ENCODE results near the gene RDH16.
A peak's percentile ranks its signal among the peaks of the same experiment; 100 is the strongest.
"Not testable (repeated sequence)": the region's sequence is repeated elsewhere in the genome, so short reads cannot be mapped to it uniquely, and the experiment has no call there.

The RDH16 gene

DNA sequence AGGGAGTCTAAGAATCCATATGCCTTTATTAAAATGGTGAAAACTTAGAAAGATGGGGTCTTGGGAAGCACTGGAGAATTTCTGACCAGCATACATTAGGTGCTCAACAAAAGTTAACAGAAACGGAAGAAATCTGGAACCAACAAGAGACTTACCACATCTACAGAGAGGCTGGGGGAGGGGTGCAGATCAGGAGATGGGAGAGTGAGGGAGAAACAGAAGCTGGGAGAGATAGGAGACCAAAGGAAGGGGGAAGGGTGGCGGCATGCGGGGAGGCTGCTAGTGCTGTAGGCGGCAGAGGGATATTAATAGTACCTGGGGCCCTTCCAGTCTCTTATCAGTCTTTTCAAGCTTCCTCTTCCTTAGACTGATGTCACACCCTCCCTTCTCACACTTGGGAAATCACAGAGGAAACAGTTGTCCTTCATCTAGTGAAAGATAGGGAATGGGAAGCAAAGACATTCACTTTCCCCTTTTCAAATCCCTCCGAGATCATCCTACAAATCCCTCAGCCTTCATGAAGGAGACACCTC is 30.9 kb upstream of the RDH16 start:
- no peak for DNase-seq

DNA sequence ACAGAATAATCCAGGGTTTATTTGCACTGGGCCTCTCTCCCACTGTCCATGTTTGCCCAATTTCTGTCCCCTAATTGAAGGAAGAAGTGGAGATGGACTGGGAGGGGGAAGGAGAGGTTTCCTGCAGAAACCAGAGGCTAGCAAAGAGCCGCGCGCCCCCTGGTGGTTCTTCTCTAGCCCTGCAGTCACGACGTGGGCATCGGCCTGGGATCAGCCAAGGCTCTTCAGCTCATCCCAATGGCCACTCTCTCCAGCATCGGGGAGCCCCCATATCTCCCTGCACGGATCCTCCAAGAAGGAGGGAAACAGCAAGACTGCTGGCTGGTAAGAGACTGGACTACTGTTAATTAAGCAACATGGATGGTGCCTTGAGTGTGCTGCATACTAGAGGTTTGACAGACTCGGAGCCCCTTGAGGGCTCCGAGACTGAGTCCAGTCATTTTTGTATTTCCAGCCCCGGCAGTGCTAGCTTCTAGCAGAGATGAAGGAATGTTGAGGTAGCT is 30.2 kb upstream of the RDH16 start:
- peak; percentile 91 for DNase-seq

DNA sequence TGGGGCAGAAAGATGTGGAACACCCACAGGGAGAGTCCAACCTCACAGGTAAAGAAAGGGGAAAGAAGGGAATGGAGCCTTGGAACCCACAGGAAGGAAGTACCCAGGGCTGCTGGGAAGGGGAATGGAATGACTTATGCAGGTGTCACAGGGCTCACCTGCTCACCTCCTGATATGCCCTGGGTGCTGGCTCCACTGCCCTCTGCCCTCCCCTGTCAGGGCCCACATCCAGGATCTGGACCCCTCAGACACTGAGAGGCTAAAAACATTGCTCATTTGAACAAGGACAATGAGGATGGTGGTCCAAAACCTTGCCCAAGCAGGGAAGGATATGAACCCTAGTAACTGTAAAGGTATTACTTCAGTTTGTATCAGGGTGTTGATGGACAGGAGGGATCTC is 29.6 kb upstream of the RDH16 start:
- DNase-seq: no peak

DNA sequence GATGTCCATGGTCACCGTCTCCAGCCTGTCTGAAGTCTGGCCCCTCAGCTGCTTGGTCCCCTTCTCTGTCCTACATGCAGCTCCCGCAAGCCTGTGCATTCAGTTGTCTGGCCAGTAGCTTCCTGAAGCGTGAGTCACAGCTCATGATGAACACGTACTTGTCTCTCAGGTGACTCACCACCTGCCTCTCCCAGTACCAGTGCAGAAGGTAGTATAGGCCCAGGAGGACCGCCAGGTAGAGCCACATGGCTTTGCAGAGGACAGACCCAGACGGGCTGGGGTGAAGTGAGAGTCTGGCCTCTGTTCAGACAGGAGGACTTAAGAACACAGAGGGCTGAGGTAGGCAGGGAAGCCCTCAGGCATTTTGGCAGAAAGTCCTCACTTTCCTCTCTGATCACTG is 28.3 kb upstream of the RDH16 start:
- peak; percentile 98 for DNase-seq

DNA sequence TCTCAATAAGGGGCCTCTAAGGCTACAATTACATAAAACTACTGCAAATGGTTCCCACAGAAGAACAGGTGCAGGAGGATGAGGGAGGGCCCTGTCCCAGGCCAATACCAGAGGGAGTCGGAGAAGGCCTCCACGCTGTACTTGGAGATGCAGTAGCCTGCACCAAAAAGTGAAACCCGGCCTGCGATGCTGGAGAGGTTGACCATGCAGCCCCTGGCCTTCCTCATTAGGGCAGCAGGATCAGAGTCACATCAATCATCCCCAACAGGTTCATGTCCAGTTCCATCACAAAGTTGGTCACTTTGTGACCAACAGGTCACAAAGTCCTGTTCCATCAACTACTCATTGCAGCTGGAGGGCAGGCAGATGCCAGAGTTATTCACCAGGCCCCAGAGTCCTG is 26.0 kb upstream of the RDH16 start:
- no peak for DNase-seq

DNA sequence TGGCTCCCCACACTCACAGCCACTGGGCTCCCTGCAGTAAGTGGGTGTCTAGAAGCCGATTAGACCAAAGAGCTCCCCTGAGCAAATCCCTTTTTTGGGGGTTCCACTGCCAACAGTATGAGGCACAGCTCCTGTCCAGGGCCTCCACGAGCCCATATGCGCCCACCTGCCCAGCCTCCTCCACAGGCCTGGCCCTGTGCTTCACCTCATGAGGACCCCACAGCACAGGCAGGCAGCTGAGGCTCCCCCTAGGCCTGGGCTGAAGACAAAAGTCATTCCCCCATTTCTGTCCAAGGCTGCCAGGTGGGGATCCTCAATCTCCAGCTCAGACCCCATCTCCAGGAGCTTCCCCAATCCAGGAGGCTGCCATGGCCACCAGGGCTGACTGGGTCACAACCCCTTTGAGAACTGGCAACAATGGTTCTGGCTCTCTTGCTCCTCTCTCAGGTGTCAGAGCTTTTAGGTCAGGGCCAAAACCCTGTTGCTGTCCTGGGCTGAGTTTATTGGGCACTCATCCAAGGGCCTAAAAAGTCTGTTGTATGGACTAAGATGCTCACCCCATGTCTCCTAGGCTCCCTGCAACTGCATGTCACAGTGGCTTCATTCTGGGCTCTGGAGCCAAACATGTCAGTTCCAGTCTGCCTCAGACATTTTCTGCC is 25.3 kb upstream of the RDH16 start:
- DNase-seq: not testable (repeated sequence)

DNA sequence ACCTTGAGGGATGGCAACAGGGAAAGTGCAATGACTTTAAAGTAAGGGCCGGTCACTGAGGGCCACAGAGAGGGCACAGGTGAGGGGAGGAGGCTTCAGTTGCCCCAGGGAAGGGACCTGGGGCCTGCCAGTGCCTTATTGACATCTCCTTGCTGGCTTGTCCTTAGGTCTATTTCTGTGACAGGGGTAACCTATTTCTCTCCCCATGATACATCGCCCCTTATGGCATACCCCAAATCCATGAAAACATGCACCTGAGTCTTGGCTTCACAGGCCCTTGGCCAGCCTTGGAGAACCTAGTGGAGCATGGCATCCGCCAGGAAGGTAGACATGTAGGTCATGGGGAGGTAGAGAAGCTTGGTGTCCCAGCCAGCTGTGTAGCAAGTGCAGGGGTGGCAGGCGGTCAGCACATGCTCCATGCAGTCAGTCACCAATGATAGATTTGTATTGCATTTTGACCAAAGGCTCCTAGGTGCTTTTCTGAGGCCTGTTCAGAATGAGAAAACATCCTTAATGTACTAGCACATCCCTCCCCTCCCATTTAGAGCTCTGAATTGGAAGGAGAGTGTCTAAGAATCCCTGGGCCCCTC is 23.6 kb upstream of the RDH16 start:
- DNase-seq: no peak

DNA sequence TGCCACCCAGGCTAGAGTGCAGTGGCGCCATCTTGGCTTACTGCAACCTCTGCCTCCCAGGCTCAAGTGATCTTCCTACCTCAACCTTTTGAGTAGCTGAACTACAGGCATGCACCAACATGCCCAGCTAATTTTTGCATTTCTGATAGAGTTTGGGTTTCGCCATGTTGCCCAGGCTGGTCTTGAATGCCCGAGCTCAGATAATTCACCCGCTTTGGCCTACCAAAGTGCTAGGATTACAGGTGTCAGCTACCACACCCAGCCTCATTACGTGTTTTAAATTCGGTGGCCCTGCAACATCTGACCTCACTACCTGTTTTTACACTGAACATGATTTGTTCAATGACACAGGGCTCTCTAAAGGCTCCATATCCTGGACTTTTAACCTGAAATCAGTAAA is 22.9 kb upstream of the RDH16 start:
- no peak for DNase-seq

DNA sequence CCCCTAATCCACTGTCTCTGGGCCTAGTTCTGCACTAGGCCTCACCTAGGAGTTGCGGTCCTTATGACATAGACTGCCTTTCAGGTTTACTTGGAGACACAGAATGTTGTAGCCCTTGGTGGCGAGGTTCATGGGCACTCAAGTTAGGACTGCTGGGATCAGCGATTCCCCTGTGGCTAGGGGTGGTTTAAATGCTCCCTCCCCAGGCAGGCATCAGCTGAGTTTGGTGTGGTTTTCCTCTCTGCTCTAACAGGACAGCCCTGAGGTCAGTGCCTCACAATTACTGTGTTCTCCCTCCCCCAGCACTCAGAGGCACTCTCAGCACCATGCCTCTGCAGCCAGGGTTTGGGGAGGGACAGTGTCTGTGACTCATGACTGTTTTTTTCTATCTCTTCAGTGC is 22.2 kb upstream of the RDH16 start:
- DNase-seq: no peak

DNA sequence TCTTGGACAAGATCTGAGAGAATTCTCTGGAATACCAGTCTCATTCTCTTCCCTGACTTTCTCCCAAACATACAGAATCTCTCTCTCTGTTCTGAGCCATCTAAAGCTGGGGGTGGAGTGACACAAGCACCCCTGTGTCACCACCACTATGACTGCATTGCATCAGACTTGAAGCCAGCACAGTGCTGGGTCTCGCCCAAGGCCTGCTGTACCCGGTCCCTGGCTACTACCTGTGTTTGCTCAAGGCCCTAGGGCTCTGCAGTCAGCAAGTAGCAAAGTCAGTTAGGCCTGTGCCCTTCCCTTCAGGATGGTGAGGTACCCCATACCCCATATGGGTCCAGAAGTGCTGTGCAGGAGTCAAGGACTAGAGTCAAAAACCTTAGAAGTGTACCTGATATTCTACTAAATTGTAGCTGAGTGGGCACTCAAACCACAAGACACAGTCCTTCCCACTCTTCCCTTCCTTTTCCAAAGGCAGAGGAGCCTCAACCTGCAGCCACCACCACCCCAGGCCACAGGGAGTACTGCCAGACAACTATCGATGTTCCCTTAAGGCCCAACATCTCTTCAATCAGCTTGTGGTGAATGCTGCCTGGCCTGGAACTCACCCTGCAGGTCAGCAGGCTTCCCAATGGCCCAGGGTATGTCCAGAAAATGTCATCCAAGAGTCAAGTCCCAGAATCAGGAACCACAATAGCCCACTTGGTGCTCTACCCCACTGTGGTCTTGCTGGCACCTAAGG is 21.2 kb upstream of the RDH16 start:
- no peak for DNase-seq

DNA sequence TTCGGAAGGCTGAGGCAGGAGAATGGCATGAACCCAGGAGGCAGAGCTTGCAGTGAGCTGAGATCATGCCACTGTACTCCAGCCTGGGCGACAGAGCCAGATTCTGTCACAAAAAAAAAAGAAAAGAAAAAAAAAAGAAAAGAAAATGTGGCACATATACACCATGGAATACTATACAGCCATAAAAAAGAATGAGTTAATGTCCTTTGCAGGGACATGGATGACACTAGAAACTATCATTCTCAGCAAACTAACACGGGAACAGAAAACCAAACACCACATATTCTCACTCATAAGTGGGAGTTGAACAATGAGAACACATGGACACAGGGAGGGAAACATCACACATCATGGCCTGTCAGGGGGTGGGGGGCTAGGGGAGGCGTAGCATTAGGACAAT is 20.0 kb upstream of the RDH16 start:
- not testable (repeated sequence) for DNase-seq

DNA sequence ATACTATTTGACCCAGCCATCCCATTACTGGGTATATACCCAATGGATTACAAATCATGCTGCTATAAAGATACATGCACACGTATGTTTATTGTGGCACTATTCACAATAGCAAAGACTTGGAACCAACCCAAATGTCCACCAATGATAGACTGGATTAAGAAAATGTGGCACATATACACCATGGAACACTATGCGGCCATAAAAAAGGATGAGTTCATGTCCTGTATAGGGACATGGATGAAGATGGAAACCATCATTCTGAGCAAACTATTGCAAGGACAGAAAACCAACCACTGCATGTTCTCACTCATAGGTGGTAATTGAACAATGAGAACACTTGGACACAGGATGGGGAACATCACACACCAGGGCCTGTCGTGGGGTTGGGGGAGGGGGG is 16.8 kb upstream of the RDH16 start:
- not testable (repeated sequence) for DNase-seq

DNA sequence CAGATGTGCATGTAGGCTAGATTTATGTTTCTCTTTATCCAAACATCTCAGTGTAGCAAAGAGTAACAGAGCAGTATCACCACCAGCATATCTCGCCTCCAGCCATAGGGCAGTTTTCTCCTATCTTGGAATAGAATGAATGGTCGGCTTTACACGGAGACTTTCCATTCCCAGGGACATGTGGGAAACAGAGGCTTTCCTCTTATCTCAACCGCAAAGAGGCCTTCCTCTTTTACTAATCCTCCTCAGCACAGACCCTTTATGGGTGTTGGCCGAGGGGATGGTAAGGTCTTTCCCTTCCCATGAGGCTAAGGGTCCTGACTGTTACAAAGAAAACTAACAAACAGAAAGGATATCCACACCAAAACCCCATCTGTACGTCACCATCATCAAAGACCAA is 11.5 kb upstream of the RDH16 start:
- DNase-seq: not testable (repeated sequence)

DNA sequence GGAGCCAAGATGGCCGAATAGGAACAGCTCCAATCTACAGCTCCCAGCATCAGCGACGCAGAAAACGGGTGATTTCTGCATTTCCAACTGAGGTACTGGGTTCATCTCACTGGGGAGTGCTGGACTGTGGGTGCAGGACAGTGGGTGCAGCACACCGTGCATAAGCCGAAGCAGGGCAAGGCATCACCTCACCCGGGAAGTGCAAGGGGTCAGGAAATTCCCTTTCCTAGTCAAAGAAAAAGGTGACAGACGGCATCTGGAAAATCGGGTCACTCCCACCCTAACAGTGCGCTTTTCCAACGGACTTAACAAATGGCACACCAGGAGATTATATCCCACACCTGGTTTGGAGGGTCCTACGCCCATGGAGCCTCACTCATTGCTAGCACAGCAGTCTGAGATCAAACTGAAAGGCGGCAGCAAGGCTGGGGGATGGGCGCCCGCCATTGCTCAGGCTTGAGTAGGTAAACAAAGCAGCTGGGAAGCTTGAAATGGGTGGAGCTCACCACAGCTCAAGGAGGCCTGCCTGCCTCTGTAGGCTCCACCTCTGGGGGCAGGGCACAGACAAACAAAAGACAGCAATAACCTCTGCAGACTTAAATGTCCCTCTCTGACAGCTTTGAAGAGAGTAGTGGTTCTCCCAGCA is 8.7 kb upstream of the RDH16 start:
- DNase-seq: peak; percentile 82

DNA sequence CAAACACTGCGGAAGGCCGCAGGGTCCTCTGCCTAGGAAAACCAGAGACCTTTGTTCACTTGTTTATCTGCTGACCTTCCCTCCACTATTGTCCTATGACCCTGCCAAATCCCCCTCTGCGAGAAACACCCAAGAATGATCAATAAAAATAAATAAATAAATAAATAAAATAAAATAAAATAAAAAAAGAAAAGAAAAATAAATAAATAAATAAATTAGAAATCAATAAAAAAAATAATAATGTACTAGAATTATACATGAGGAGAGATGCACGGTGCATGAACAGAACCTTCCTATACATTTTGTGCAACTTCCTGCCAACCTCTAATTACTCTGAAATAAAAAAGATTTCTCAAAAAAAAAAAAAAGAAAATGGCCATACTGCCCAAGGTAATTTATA is 7.7 kb upstream of the RDH16 start:
- DNase-seq: not testable (repeated sequence)

DNA sequence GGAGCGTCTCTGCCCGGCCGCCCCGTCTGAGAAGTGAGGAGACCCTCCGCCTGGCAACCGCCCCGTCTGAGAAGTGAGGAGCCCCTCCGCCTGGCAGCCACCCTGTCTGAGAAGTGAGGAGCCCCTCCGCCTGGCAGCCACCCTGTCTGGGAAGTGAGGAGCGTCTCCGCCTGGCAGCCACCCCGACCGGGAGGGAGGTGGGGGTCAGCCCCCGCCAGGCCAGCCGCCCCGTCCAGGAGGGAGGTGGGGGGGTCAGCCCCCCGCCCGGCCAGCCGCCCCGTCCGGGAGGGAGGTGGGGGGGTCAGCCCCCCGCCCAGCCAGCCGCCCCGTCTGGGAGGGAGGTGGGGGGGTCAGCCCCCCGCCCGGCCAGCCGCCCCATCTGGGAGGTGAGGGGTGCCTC is 6.1 kb upstream of the RDH16 start:
- DNase-seq: not testable (repeated sequence)

DNA sequence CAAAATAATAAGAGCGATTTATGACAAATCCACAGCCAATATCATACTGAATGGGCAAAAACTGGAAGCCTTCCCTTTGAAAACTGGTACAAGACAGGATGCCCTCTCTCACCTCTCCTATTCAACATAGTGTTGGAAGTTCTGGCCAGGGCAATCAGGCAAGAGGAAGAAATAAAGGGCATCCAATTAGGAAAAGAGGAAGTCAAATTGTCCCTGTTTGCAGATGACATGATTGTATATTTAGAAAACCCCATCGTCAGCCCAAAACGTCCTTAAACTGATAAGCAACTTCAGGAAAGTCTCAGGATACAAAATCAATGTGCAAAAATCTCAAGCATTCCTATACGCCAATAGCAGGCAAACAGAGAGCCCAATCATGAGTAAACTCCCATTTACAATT is 4.8 kb upstream of the RDH16 start:
- DNase-seq: not testable (repeated sequence)

DNA sequence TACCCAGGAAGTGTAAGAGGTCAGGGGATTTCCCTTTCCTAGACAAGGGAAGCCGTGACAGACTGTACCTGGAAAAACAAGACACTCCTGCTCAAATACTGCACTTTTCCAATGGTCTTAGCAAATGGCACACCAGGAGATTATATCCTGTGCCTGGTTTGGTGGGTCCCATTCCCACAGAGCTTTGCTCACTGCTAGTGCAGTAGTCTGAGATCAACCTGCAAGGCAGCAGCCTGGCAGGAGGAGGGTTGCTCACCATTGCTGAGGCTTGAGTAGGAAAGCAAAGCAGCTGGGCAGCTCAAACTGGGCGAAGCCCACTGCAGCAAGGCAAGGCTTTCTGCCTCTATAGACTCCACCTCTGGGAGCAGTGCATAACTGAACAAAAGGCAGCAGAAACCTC is 1.0 kb upstream of the RDH16 start:
- DNase-seq: no peak

DNA sequence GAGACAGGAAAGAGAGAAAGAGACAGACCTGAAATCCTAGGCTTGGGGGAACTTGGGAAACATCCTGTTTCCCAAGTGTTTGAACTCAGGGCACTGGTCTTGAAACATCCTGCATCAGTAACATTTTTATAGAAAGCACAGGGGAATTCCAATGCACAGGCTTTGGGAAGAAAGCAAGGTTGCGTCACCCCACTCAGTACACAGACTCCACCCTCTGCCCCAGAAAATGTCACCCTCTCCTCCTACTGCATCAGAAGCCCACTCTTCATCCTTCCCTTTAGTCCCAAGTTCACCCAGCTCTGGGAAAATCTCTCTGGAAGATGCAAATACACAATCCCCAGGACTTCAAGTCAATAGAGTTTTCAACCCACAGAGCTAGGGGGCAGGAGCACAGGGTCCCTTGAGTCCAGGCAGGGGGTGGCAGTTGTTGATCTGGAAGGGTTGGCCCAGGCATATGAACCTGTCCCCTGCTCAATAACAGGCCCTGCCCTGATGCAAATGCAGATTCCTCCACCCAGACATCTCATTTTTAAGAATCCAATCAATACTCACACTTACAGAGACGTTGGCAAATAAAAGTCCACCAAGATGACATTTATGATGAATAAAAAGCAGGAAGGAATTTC is 1.7 kb downstream of the RDH16 start:
- DNase-seq: no peak

DNA sequence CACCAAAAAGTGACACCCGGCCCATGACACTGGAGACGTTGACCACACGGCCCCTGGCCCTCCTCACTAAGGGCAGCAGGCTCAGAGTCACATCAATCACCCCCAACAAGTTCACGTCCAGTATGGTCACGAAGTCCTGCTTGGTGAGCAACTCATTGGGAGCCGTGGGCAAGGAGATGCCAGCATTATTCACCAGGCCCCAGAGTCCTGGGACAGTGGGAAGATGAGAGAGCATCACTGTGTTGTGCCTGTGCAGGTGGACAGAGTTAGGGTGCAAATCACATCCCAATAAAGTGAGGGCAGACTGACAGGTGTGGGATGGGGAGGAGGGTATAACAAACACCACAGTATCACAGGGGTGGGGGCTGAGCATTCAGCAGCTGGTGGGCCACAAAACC is 2.5 kb downstream of the RDH16 start:
- DNase-seq: no peak

DNA sequence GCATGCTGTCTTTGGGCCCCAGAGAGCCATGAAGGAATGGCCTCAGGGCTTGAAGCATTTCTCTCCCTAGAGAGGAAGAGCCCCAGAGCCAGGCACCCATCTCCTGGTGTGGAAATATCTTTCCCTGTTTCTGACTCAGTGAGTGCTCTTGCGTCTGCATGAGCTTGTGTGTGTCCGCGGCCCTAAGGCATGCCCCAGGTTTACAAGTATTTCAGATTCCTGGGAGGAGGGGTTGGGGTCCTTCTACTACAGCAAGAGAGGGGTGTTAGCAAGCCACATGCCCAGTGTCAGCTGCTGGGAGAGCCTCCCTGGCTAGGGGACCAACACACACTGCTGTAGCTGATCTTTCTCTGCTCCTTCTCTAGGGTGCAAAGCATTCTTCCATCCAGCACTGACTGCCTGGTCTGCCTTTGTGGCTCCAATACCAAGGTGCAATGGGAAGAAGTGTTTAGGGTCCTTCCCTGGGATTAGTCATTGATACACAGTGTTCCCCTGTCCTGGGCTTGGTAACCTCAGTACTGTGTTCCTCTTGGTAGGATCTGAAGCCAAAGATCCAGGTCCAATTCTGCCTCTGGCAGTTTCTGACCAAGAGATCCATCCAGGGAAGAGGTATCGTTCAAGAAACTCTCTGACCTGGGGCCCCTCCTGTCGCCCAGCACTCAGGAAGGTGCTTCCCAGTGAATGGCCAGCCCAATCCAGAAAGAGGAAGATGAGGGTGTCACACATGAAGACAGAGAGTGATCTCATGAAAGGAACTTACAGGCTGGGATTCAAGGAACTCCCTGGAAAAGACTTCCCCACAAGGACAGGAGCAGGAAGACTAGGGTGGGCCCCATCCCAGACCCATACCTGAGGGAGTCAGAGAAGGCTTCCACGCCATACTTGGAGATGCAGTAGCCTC is 3.1 kb downstream of the RDH16 start:
- no peak for DNase-seq

DNA sequence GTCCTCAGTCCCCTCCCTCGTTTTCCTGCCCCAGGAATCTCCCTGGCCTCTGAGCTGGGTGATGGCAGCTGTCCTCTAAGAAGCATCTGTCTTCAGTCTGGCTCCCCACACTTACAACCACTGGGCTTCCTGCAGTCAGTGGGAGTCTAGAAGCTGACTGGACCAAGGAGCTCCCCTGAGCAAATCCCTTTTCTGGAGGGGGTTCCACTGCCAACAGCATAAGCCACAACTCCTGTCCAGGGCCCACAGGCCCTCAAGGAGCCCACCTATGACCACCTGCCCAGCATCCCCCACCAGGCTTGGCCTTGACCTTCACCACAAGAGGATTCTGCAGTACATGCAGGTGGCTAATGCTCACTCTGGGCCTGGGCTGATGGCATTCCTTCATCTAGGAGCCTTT is 4.1 kb downstream of the RDH16 start:
- no peak for DNase-seq

Measured in DMS53 (cell line).